ENCODE measurements around the gene SLC25A19. TPM values are rescaled to one million over a fixed set of nuclear protein-coding genes. Genes with fewer than 3 reads are reported as not detected.

Gene SLC25A19
- polyA plus RNA-seq, 1 of the 3 experiments (the other 2 are of a cell fraction), result 11.7 TPM

DNA sequence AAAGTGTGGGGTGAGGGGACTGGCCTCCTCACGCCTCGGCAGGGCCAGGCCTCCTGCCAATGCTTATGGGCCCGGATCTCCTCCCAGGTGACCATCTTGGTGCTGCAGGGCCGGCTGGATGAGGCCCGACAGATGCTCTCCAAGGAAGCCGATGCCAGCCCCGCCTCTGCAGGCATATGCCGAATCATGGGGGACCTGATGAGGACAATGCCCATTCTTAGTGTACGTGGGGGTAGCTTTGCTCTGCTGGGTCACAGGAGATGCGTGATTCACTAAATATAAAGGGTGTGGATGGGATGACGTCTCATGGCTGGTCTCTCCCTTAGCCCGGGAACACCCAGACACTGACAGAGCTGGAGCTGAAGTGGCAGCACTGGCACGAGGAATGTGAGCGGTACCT is 64.2 kb downstream of the SLC25A19 start:
- no peak overlapping the region for H3K27ac ChIP-seq (ENCODE audit: low read depth in 2 of 2, low read length in 1 of 2)
- ChIA-PET CTCF (interaction anchor here (6.2 to 14.9 kb wide), 2 partner anchors 12 to 23 kb away, joined by 34 to 136 read pairs; no protein-coding TSS in a partner anchor), POLR2A (no interaction called here)
- no peak for DNase-seq
- H3K4me3 ChIP-seq (ENCODE audit: low read depth in 2 of 2, low read length in 1 of 2), result no peak overlapping the region
- 90% methylated on average over 14 of the region's 14 CpGs for WGBS (ENCODE audit: low lambda C conversion rate)
- no peak overlapping the region for H3K4me2 ChIP-seq
- no peaks in the 10 kb centered on the region for H4K20me1 ChIP-seq (ENCODE audit: insufficient read depth)
- H3K27me3 ChIP-seq (ENCODE audit: insufficient read depth), result no peaks in the 10 kb centered on the region
- H3F3A ChIP-seq (replicated peaks; ENCODE audit: insufficient read depth), result no peaks in the 10 kb centered on the region
- H3K9ac ChIP-seq, result no peak overlapping the region
- TF ChIP-seq, protein P1, sequence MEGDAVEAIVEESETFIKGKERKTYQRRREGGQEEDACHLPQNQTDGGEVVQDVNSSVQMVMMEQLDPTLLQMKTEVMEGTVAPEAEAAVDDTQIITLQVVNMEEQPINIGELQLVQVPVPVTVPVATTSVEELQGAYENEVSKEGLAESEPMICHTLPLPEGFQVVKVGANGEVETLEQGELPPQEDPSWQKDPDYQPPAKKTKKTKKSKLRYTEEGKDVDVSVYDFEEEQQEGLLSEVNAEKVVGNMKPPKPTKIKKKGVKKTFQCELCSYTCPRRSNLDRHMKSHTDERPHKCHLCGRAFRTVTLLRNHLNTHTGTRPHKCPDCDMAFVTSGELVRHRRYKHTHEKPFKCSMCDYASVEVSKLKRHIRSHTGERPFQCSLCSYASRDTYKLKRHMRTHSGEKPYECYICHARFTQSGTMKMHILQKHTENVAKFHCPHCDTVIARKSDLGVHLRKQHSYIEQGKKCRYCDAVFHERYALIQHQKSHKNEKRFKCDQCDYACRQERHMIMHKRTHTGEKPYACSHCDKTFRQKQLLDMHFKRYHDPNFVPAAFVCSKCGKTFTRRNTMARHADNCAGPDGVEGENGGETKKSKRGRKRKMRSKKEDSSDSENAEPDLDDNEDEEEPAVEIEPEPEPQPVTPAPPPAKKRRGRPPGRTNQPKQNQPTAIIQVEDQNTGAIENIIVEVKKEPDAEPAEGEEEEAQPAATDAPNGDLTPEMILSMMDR (IDR thresholded peaks at IDR 0.05), result no peak
- TF ChIP-seq JUND (IDR thresholded peaks at IDR 0.05), result no peak
- no peak for TF ChIP-seq MEF2A (IDR thresholded peaks at IDR 0.05; ENCODE audit: borderline replicate concordance, low read depth)
- TF ChIP-seq, protein P2, sequence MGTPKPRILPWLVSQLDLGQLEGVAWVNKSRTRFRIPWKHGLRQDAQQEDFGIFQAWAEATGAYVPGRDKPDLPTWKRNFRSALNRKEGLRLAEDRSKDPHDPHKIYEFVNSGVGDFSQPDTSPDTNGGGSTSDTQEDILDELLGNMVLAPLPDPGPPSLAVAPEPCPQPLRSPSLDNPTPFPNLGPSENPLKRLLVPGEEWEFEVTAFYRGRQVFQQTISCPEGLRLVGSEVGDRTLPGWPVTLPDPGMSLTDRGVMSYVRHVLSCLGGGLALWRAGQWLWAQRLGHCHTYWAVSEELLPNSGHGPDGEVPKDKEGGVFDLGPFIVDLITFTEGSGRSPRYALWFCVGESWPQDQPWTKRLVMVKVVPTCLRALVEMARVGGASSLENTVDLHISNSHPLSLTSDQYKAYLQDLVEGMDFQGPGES (IDR thresholded peaks at IDR 0.05; ENCODE audit: low read depth, low read length), result no peak
- TF ChIP-seq, protein P3, sequence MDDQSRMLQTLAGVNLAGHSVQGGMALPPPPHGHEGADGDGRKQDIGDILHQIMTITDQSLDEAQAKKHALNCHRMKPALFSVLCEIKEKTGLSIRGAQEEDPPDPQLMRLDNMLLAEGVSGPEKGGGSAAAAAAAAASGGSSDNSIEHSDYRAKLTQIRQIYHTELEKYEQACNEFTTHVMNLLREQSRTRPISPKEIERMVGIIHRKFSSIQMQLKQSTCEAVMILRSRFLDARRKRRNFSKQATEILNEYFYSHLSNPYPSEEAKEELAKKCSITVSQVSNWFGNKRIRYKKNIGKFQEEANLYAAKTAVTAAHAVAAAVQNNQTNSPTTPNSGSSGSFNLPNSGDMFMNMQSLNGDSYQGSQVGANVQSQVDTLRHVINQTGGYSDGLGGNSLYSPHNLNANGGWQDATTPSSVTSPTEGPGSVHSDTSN (IDR thresholded peaks at IDR 0.05), result no peak
- no peak for TF ChIP-seq EZH2phosphoT487 (IDR thresholded peaks at IDR 0.05; ENCODE audit: borderline replicate concordance, low read depth)
- TF ChIP-seq, protein P4, sequence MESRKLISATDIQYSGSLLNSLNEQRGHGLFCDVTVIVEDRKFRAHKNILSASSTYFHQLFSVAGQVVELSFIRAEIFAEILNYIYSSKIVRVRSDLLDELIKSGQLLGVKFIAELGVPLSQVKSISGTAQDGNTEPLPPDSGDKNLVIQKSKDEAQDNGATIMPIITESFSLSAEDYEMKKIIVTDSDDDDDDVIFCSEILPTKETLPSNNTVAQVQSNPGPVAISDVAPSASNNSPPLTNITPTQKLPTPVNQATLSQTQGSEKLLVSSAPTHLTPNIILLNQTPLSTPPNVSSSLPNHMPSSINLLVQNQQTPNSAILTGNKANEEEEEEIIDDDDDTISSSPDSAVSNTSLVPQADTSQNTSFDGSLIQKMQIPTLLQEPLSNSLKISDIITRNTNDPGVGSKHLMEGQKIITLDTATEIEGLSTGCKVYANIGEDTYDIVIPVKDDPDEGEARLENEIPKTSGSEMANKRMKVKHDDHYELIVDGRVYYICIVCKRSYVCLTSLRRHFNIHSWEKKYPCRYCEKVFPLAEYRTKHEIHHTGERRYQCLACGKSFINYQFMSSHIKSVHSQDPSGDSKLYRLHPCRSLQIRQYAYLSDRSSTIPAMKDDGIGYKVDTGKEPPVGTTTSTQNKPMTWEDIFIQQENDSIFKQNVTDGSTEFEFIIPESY (IDR thresholded peaks at IDR 0.05; ENCODE audit: borderline replicate concordance, low read depth), result no peak
- no peak for TF ChIP-seq FOXM1 (IDR thresholded peaks at IDR 0.05; ENCODE audit: low read depth)
- TF ChIP-seq YY1 (IDR thresholded peaks at IDR 0.05; ENCODE audit: low read depth), result no peak
- no peak for TF ChIP-seq SMC3 (IDR thresholded peaks at IDR 0.05; ENCODE audit: low read depth, low read length)
- no peak for TF ChIP-seq GABPA (IDR thresholded peaks at IDR 0.05; ENCODE audit: low read depth)
- TF ChIP-seq RXRA (IDR thresholded peaks at IDR 0.05; ENCODE audit: borderline replicate concordance, low read depth), result no peak
- TF ChIP-seq TAF1 (IDR thresholded peaks at IDR 0.05; ENCODE audit: borderline replicate concordance, low read depth, low read length), result no peak
- TF ChIP-seq TCF12 (IDR thresholded peaks at IDR 0.05), result no peak
- TF ChIP-seq TEAD4 (IDR thresholded peaks at IDR 0.05; ENCODE audit: borderline replicate concordance, insufficient read depth), result no peak
- TF ChIP-seq RFX5 (IDR thresholded peaks at IDR 0.05; ENCODE audit: low read length), result no peak
- no peak for TF ChIP-seq RCOR1 (IDR thresholded peaks at IDR 0.05; ENCODE audit: low read length)
- TF ChIP-seq SIN3A (IDR thresholded peaks at IDR 0.05; ENCODE audit: borderline replicate concordance, low read depth, low read length), result no peak
- no peaks in the 10 kb centered on the region for H3K4me1 ChIP-seq (ENCODE audit: control insufficient read depth in 1 of 2, insufficient read depth in 2 of 2, low read depth in 1 of 2, low read length in 1 of 2)
- peaks cover 12% of the 10 kb centered on the region for H3K79me2 ChIP-seq (ENCODE audit: insufficient read depth)
- H2AFZ ChIP-seq (ENCODE audit: low read depth), result no peak overlapping the region
- no peaks in the 10 kb centered on the region for H3K9me3 ChIP-seq
- peaks cover 37 to 43% of the 10 kb centered on the region in 2 experiments for H3K36me3 ChIP-seq (replicated peaks in 1 of 2; ENCODE audit: control insufficient read depth in 1 of 2, insufficient read depth in 2 of 2, low read length in 1 of 2)
- no peaks in the 10 kb centered on the region for H3K9me2 ChIP-seq

Other genes with a start within 250 kb of the SLC25A19 start
- 354 and 454 TPM in 2 replicates for gene ATP5PD, start 242.5 kb downstream of the SLC25A19 start, polyA plus RNA-seq (2012; rRNA removed)
- gene KCTD2, start 242.2 kb downstream of the SLC25A19 start, polyA plus RNA-seq (2012; rRNA removed), result 27.5 and 34.2 TPM in 2 replicates
- gene SLC16A5, start 201.5 kb downstream of the SLC25A19 start, polyA plus RNA-seq (2012; rRNA removed), result 0.03 and 0.06 TPM in 2 replicates
- 7.3 and 10.8 TPM in 2 replicates for gene ARMC7, start 179.5 kb downstream of the SLC25A19 start, polyA plus RNA-seq (2012; rRNA removed)
- 111 and 114 TPM in 2 replicates for gene NT5C, start 157.7 kb downstream of the SLC25A19 start, polyA plus RNA-seq (2012; rRNA removed)
- gene JPT1, start 134.9 kb downstream of the SLC25A19 start, polyA plus RNA-seq (2012; rRNA removed), result 259 and 490 TPM in 2 replicates
- 85.5 and 114 TPM in 2 replicates for gene SUMO2, start 106.5 kb downstream of the SLC25A19 start, polyA plus RNA-seq (2012; rRNA removed)
- 80.5 and 99.8 TPM in 2 replicates for gene NUP85, start 83.8 kb downstream of the SLC25A19 start, polyA plus RNA-seq (2012; rRNA removed)
- gene GGA3, start 27.8 kb downstream of the SLC25A19 start, polyA plus RNA-seq (2012; rRNA removed), result 42.5 and 43.7 TPM in 2 replicates
- gene MRPS7, start 27.6 kb downstream of the SLC25A19 start, polyA plus RNA-seq (2012; rRNA removed), result 82.8 and 90.4 TPM in 2 replicates
- gene MIF4GD, start 18.2 kb downstream of the SLC25A19 start, polyA plus RNA-seq (2012; rRNA removed), result 65.4 and 70.0 TPM in 2 replicates
- gene GRB2, start 116.2 kb upstream of the SLC25A19 start, polyA plus RNA-seq (2012; rRNA removed), result 81.6 and 89.6 TPM in 2 replicates
- gene TMEM94, start 167.2 kb upstream of the SLC25A19 start, polyA plus RNA-seq (2012; rRNA removed), result 68.0 and 89.9 TPM in 2 replicates
- gene CASKIN2, start 226.1 kb upstream of the SLC25A19 start, polyA plus RNA-seq (2012; rRNA removed), result 5.2 and 6.5 TPM in 2 replicates
- gene TSEN54, start 227.1 kb upstream of the SLC25A19 start, polyA plus RNA-seq (2012; rRNA removed), result 29.8 and 37.7 TPM in 2 replicates
- 4.4 and 6.7 TPM in 2 replicates for gene LLGL2, start 236.3 kb upstream of the SLC25A19 start, polyA plus RNA-seq (2012; rRNA removed)

Measured in SK-N-SH (cell line).